Measurements from ENCODE around the gene ABTB2. TPM values are rescaled to one million over a fixed set of nuclear protein-coding genes. Genes with fewer than 3 reads are reported as not detected.

Gene ABTB2
- total and polyA plus RNA-seq, 7 donors, result 4.5 to 24.7 (median 18.5) TPM

GRCh38 chr11:34348096-34348495, 9.7 kb downstream of the ABTB2 start:
- no peak for ATAC-seq
- H3K4me1 ChIP-seq, result peaks cover 79% of the 10 kb centered on the region
- WGBS, 3 donors, result 74 to 82% (median 78%) methylated on average over 2 of the region's 2 CpGs
- H3K9me3 ChIP-seq, result no peaks in the 10 kb centered on the region
- no peaks in the 10 kb centered on the region for H3K27me3 ChIP-seq (ENCODE audit: insufficient read depth in 3 of 3, low read length in 2 of 3)
- DNase-seq, result no peak
- no peak for TF ChIP-seq CTCF (IDR thresholded peaks at IDR 0.05)
- H3K27ac ChIP-seq, result peak overlapping the region; percentile 83
- intact Hi-C loops (cut with DNase I), result loop anchor here in 1 of 2 donors (2.0 kb wide), 1 partner anchor 31 kb away; no protein-coding TSS in a partner anchor
- H3K4me3 ChIP-seq, result no peak overlapping the region
- no peaks in the 10 kb centered on the region for H3K36me3 ChIP-seq (ENCODE audit: insufficient read depth in 1 of 2, low read depth in 1 of 2)

GRCh38 chr11:34346551-34346950, 11.3 kb downstream of the ABTB2 start:
- WGBS, 3 donors, result 21 to 27% (median 25%) methylated on average over 6 of the region's 6 CpGs
- DNase-seq, result peak in 1 of 2 donors; percentile 17
- Histone ChIP-seq H3K27me3 (ENCODE audit: insufficient read depth in 3 of 3, low read length in 2 of 3) (no peaks in the 10 kb centered on the region), H3K9me3 (no peaks in the 10 kb centered on the region), H3K4me3 (peak overlapping the region; percentile 35), H3K4me1 (peaks cover 91% of the 10 kb centered on the region), H3K27ac (peak overlapping the region; percentile 83), H3K36me3 (ENCODE audit: insufficient read depth in 1 of 2, low read depth in 1 of 2) (no peaks in the 10 kb centered on the region)
- no peak for TF ChIP-seq CTCF (IDR thresholded peaks at IDR 0.05)
- intact Hi-C loops (cut with DNase I), result loop anchor here in 1 of 2 donors (2.0 kb wide), 1 partner anchor 16 kb away; no protein-coding TSS in a partner anchor
- ATAC-seq, result peak; percentile 36 to 62 (median 50)

GRCh38 chr11:34345991-34346480, 11.8 kb downstream of the ABTB2 start:
- Histone ChIP-seq H3K36me3 (ENCODE audit: insufficient read depth in 1 of 2, low read depth in 1 of 2) (no peaks in the 10 kb centered on the region), H3K27me3 (ENCODE audit: insufficient read depth in 3 of 3, low read length in 2 of 3) (no peaks in the 10 kb centered on the region), H3K4me3 (peak overlapping the region; percentile 35), H3K27ac (peak overlapping the region; percentile 83), H3K9me3 (no peaks in the 10 kb centered on the region), H3K4me1 (peaks cover 88% of the 10 kb centered on the region)
- TF ChIP-seq CTCF (IDR thresholded peaks at IDR 0.05), result no peak
- 19 to 22% (median 20%) methylated on average over 8 of the region's 8 CpGs for WGBS, 3 donors
- intact Hi-C loops (cut with DNase I), result loop anchor here in 1 of 2 donors (2.0 kb wide), 1 partner anchor 15 kb away; no protein-coding TSS in a partner anchor
- DNase-seq (peak; percentile 53 to 81), ATAC-seq (peak; percentile 85 to 89 (median 86))

GRCh38 chr11:34345540-34345876, 12.3 kb downstream of the ABTB2 start:
- H3K4me1 ChIP-seq, result peaks cover 83% of the 10 kb centered on the region
- intact Hi-C loops (cut with DNase I), result no loop called here
- DNase-seq, result no peak

More at GRCh38 chr11:34345540-34345876, 12.3 kb downstream of the ABTB2 start:
- no peaks in the 10 kb centered on the region for H3K36me3 ChIP-seq (ENCODE audit: insufficient read depth in 1 of 2, low read depth in 1 of 2)
- TF ChIP-seq CTCF (IDR thresholded peaks at IDR 0.05), result no peak
- 44 to 52% (median 44%) methylated on average over 3 of the region's 3 CpGs for WGBS, 3 donors
- peak overlapping the region; percentile 83 for H3K27ac ChIP-seq
- H3K9me3 ChIP-seq, result no peaks in the 10 kb centered on the region
- ATAC-seq, result peak; percentile 57 to 68 (median 62)
- peak overlapping the region; percentile 35 for H3K4me3 ChIP-seq
- no peaks in the 10 kb centered on the region for H3K27me3 ChIP-seq (ENCODE audit: insufficient read depth in 3 of 3, low read length in 2 of 3)

Measured in psoas muscle (tissue), 8 donors.